IMR-90 (cell line): ENCODE results near the gene ST6GALNAC4.

ENCODE experiments used
- CEBPB ChIP-seq: IDR thresholded peaks from 2 replicates; pipeline ENCODE4 v1.6.1; 2012; ENCODE audit warnings: low read depth, low read length, improper control_type of control experiment
- MAFK ChIP-seq: IDR thresholded peaks from 2 replicates; pipeline ENCODE4 v1.6.1; 2012; ENCODE audit warnings: low read depth, low read length, improper control_type of control experiment
- MAZ ChIP-seq: IDR thresholded peaks from 2 replicates; pipeline ENCODE4 v1.6.1; 2012; ENCODE audit warnings: low read depth, mild to moderate bottlenecking, low read length, improper control_type of control experiment, moderate library complexity, borderline replicate concordance
- MXI1 ChIP-seq: IDR thresholded peaks from 2 replicates; pipeline ENCODE4 v1.6.1; 2012; ENCODE audit warnings: low read depth, mild to moderate bottlenecking, low read length, moderate library complexity, borderline replicate concordance
- POLR2A ChIP-seq: IDR thresholded peaks from 2 replicates; pipeline ENCODE4 v1.6.1; 2012; ENCODE audit warnings: mild to moderate bottlenecking, low read depth, low read length
- RAD21 ChIP-seq: IDR thresholded peaks from 2 replicates; pipeline ENCODE4 v1.6.1; 2012; ENCODE audit warnings: low read length, improper control_type of control experiment
- RCOR1 ChIP-seq: IDR thresholded peaks from 2 replicates; pipeline ENCODE4 v1.6.1; 2012; ENCODE audit warnings: mild to moderate bottlenecking, low read length, improper control_type of control experiment; ENCODE audit not compliant: insufficient replicate concordance
- RFX5 ChIP-seq: IDR thresholded peaks from 2 replicates; pipeline ENCODE4 v1.8.0; 2012; ENCODE audit warnings: low read depth, mild to moderate bottlenecking, low read length, moderate library complexity
- SMC3 ChIP-seq: fragments of 150-350 bp; IDR thresholded peaks from 2 replicates; pipeline ENCODE4 v1.6.1; 2016; ENCODE audit warnings: low read depth, mild to moderate bottlenecking, antibody characterized with exemption, low read length, moderate library complexity
- TF ChIP-seq, protein P1 (sequence below): conservative IDR thresholded peaks from 2 replicates; pipeline ENCODE4 v1.5.1; 2012; ENCODE audit warnings: mild to moderate bottlenecking, low read depth, low read length, improper control_type of control experiment
- TF ChIP-seq, protein P2 (sequence below): fragments of 150-350 bp; IDR thresholded peaks from 2 replicates; pipeline ENCODE4 v1.6.1; 2017; ENCODE audit warnings: mild to moderate bottlenecking, antibody characterized with exemption, low read length, low read depth

DNA sequence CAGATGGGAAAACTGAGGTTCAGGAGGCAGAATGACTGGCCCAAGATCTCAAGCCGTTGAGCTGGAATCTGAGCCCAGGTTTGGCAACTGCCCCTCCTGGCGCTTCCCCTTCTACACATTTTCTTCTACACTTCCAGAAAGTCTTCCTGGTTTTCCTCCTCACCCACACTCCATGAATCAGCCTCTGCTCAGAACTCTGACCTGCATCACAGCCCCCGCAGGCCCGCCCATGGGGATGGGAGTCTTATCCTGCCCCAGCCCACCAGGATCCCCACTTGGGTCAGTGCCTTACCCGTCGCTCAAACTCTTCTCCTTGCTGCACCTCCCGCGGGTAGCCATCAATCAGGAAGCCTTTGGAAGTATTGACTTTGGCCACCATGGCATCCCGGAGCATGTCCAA is 45.3 kb downstream of the ST6GALNAC4 start:
- no peak for TF ChIP-seq POLR2A
- TF ChIP-seq, protein P1, sequence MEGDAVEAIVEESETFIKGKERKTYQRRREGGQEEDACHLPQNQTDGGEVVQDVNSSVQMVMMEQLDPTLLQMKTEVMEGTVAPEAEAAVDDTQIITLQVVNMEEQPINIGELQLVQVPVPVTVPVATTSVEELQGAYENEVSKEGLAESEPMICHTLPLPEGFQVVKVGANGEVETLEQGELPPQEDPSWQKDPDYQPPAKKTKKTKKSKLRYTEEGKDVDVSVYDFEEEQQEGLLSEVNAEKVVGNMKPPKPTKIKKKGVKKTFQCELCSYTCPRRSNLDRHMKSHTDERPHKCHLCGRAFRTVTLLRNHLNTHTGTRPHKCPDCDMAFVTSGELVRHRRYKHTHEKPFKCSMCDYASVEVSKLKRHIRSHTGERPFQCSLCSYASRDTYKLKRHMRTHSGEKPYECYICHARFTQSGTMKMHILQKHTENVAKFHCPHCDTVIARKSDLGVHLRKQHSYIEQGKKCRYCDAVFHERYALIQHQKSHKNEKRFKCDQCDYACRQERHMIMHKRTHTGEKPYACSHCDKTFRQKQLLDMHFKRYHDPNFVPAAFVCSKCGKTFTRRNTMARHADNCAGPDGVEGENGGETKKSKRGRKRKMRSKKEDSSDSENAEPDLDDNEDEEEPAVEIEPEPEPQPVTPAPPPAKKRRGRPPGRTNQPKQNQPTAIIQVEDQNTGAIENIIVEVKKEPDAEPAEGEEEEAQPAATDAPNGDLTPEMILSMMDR = no peak
- TF ChIP-seq RCOR1 = no peak
- no peak for TF ChIP-seq RFX5
- TF ChIP-seq, protein P2, sequence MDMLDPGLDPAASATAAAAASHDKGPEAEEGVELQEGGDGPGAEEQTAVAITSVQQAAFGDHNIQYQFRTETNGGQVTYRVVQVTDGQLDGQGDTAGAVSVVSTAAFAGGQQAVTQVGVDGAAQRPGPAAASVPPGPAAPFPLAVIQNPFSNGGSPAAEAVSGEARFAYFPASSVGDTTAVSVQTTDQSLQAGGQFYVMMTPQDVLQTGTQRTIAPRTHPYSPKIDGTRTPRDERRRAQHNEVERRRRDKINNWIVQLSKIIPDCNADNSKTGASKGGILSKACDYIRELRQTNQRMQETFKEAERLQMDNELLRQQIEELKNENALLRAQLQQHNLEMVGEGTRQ = no peak
- no peak for TF ChIP-seq MAFK
- no peak for TF ChIP-seq CEBPB
- TF ChIP-seq RAD21 = no peak
- TF ChIP-seq SMC3 = no peak
- TF ChIP-seq MXI1 = no peak
- TF ChIP-seq MAZ = no peak
